DMS114 treated with DMSO at 0.1 percent for 48 hours (cell line): Measurements from ENCODE around the gene FKBP1C.
"Not testable (repeated sequence)": the region's sequence is repeated elsewhere in the genome, so short reads cannot be mapped to it uniquely, and the experiment has no call there.

ENCODE experiments used
- DNase-seq: peaks from one replicate; lab custom pipeline; 2025; ENCODE audit not compliant: unreplicated experiment; lab: John Stamatoyannopoulos, UW

Gene FKBP1C

GRCh38 chr6:63211343-63211742, at the start of gene FKBP1C:
Gene FKBP1C, plus strand, starts transcription at chr6:63211469.
- DNase-seq: not testable (repeated sequence)

- DNase-seq: not testable (repeated sequence)
Measured at GRCh38 chr6:63164047-63164803, 47.0 kb upstream of the FKBP1C start.

DNA sequence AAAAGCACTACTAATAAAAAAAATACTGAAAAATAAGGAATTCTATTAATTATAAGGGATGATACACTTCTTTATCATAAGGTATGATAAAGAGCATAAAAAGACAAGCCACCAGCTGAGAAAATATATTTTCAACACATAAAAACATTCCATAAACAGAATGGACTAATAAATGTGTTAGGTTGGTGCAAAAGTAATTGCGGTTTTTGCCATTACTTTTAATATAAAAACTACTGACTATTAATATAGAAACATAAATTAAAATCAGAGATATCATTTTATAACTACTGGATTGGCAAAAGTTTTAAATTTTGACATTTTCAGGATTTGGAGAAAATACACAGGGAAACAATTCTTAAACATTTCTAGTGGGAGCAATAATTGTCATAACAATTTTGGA, 37.1 kb upstream of the FKBP1C start:
- no peak for DNase-seq

GRCh38 chr6:63176181-63176580, 35.1 kb upstream of the FKBP1C start:
- DNase-seq: no peak

DNA sequence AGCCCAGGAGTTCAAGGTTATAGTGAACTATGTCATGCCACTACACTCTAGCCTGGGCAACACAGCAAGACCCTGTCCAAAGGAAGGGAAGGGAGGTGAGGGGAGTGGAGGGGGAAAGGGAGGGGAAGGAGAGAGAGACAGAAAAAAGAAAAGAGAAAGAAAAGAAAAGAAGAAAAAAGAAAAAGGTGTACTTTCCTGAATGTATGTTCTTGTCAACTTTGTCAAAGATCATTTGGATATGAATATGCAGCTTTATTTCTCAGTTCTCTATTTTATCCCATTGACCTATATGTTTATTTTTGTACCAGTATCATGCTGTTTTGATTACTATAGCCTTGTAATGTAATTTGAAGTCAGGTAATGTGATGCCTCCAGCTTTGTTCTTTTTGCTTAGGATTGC, 30.9 kb upstream of the FKBP1C start:
- DNase-seq: no peak

GRCh38 chr6:63186970-63187369, 24.3 kb upstream of the FKBP1C start:
- DNase-seq: no peak

DNA sequence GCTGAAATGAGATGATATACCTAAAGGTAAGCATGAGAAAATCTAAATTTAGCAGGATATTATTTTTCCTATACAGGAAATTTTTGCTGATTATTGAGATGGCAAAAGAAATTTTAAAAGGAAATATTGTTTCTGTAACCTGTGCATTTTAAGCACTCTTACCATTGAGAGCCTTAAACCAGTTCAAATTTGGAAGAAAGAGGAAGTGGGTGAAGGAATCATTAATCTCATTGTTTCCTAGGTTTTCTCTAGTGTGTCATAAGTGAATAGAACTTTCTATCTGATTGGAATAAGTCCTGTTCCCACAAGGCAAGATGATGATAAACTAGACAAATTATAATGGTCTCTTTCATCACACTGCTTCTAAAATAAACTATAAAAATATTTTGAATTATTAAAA, 22.4 kb upstream of the FKBP1C start:
- DNase-seq: no peak

DNA sequence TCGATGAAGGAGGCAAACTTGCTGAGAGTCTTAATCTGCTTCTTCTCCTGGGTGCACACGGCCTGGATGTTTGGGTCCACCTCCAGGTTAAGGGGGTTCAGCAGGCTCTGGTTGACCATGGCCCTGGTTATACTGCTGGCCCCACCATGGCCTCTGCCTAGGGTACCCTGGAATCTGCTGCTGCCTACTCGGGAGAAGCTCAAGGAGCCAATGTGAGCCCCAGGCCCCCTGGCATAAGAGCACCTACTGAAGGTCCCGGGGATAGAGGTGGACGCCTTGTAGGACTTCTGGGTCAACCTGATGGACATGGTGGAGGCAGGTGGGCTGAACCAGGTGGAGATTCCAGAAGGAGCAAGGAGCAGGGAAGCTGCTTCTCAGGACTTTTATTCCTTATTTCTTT, 17.9 kb upstream of the FKBP1C start:
- DNase-seq: no peak

DNA sequence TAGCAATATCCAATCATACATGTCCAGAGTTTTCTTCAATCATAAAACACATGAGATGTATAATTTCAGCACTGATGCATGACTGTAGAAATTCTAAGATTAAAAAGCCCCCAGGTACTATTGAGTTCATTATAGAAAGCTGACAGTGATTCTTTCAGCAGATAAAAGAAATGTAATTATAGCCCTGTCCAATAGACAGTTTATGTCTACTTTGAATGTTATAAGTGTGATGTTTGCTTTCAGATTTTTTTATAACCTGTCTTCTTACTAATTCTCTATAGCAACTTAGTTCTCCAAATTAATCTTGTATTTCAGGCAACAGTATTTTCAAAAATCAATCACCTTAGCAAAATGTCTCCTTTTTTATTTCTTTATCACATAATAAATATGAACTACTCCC, 13.5 kb upstream of the FKBP1C start:
- DNase-seq: no peak

- no peak for DNase-seq
Measured at GRCh38 chr6:63213325-63213724, 2.1 kb downstream of the FKBP1C start.

DNA sequence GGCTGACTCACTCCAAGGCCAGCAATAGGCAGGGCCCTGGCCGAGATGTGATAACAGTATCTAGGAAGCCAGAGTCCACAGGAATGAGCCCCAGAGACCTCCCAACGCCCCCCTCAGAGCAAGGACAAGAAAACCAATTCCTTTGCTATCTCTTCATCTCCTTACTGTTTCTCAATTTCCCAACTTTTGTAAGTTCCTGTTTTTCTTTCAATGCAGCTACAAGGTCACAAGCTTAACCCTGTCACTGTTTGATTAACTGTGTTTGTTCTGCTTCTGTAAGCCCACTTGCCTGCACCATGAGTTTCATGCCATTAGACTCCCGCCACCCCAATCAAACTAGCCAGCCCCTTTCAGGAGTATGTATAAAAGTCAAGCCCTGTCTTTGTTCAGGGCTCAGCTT, 3.5 kb downstream of the FKBP1C start:
- DNase-seq: no peak

GRCh38 chr6:63224179-63224578, 12.9 kb downstream of the FKBP1C start:
- no peak for DNase-seq

GRCh38 chr6:63225987-63226386, 14.7 kb downstream of the FKBP1C start:
- DNase-seq: not testable (repeated sequence)

GRCh38 chr6:63227928-63228894, 16.9 kb downstream of the FKBP1C start:
- DNase-seq: not testable (repeated sequence)

DNA sequence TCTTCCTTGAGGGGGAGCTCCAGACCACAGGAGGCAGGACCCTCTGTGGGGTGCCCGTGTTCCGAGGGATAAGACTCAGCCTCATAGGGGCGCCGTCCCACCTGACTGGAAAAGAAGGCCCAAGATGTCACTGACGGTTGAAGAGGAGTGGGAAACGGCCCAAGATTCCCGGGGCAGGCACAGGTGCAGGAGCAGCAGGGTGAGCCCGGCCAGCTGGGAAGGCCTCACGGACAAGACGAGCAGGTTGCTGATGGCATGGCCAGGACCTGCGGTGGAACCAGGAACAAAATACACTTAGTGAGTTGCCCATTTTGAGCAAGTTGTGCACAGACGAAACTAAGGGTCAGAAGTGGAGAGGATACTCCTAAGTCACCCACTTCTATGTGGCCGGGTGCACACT, 18.8 kb downstream of the FKBP1C start:
- DNase-seq: not testable (repeated sequence)

DNA sequence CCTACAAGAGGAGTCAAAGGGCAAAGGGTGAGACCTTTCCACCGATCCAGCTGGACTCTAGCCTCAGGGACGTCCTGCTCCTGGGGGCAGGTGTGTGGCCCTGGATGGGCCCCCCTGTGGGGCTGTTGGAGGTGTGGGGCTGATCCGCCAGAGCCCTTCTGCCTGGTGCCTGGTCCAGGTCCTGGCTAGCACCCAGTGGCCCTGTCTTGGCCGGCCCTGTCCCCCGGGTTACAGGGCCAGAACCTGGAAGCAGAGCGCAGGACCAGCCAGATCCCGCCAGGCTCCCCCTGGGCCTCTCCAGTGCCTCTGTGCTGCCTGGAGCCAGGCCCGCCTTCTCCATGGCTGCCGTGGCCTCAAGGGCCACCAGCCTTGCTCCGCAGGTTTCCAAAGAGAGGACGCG, 19.2 kb downstream of the FKBP1C start:
- not testable (repeated sequence) for DNase-seq

DNA sequence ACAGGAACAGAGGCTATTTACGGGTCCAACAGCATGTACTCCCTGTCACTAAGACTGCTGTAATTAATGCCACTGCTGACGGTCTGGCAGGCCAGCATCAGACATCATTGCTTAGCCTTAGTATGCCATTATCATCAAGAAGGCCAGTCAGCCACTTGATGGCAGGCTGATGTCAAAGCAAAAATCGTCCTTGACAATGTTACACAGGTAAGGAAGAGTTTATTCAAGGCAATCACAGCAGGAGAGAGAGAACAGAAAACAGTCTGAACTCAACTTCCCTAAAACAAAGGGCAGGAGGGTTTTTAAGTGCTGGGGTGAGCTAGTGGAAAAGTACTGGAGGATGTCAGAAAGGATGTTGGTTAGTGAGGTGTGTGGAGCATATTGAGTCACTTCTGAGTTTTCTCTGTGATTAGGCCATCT, 25.1 kb downstream of the FKBP1C start:
- DNase-seq: no peak

- DNase-seq: no peak
Measured at GRCh38 chr6:63245420-63245819, 34.2 kb downstream of the FKBP1C start.

- DNase-seq: no peak
Measured at GRCh38 chr6:63245909-63246308, 34.6 kb downstream of the FKBP1C start.

GRCh38 chr6:63246581-63246980, 35.3 kb downstream of the FKBP1C start:
- no peak for DNase-seq

- DNase-seq: no peak
Measured at GRCh38 chr6:63249875-63250482, 38.7 kb downstream of the FKBP1C start.

- no peak for DNase-seq
Measured at GRCh38 chr6:63259153-63259552, 47.9 kb downstream of the FKBP1C start.
